ENCODE measurements around the gene CYSLTR2. TPM values are rescaled to one million over a fixed set of nuclear protein-coding genes. Genes with fewer than 3 reads are reported as not detected.

CYSLTR2 gene
- total RNA-seq, 1 experiment from 2014 or later: not detected

GRCh38 chr13:48760626-48761025 is 106.9 kb downstream of the CYSLTR2 start:
- H3K4me3 ChIP-seq (ENCODE audit: low read depth in 2 of 2, low read length in 2 of 2): no peak overlapping the region
- no peak overlapping the region for H3K27ac ChIP-seq (ENCODE audit: low read length)
- H3K36me3 ChIP-seq (ENCODE audit: control insufficient read depth, insufficient read depth, low read length): no peaks in the 10 kb centered on the region
- no peaks in the 10 kb centered on the region; the same call in 1 of the 2 replicates for H3K9me3 ChIP-seq (ENCODE audit: control insufficient read depth, insufficient read depth, low read depth, low read length)
- no peaks in the 10 kb centered on the region for H3K27me3 ChIP-seq (ENCODE audit: control insufficient read depth, insufficient read depth, low read length)
- ATAC-seq (no peak), DNase-seq (ENCODE audit: low read depth, low spot score) (no peak)
- BruUV-seq (replicated peaks): no TSS peak
- ChIA-PET POLR2A (no interaction called here), CTCF (no interaction called here)
- in situ Hi-C loops (cut with HindIII; ENCODE audit: low pct_unique_long_range_greater_than_20kb, low sequenced_read_pairs) (no loop called here), intact Hi-C loops (cut with micrococcal nuclease; ENCODE audit: unreplicated experiment) (no loop called here)
- no peaks in the 10 kb centered on the region for H3K4me1 ChIP-seq (ENCODE audit: control insufficient read depth, insufficient read depth, low read length)
- TF ChIP-seq POLR2AphosphoS5 (IDR thresholded peaks at IDR 0.05; ENCODE audit: low read depth, low read length) (no peak), SIN3A (IDR thresholded peaks at IDR 0.05; ENCODE audit: borderline replicate concordance, insufficient read depth, low read depth, low read length) (no peak)
- TF ChIP-seq, protein P1, sequence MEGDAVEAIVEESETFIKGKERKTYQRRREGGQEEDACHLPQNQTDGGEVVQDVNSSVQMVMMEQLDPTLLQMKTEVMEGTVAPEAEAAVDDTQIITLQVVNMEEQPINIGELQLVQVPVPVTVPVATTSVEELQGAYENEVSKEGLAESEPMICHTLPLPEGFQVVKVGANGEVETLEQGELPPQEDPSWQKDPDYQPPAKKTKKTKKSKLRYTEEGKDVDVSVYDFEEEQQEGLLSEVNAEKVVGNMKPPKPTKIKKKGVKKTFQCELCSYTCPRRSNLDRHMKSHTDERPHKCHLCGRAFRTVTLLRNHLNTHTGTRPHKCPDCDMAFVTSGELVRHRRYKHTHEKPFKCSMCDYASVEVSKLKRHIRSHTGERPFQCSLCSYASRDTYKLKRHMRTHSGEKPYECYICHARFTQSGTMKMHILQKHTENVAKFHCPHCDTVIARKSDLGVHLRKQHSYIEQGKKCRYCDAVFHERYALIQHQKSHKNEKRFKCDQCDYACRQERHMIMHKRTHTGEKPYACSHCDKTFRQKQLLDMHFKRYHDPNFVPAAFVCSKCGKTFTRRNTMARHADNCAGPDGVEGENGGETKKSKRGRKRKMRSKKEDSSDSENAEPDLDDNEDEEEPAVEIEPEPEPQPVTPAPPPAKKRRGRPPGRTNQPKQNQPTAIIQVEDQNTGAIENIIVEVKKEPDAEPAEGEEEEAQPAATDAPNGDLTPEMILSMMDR (IDR thresholded peaks at IDR 0.05): no peak

Other genes starting within 250 kb of the CYSLTR2 start
- gene LPAR6, start 240.8 kb upstream of the CYSLTR2 start, total RNA-seq (2021; ENCODE audit: unreplicated experiment): 3.9 TPM
- gene RCBTB2, start 120.8 kb upstream of the CYSLTR2 start, total RNA-seq (2021; ENCODE audit: unreplicated experiment): 4.4 TPM